B cell (primary cell): Measurements from ENCODE around the gene KIDINS220. TPM values are rescaled to one million over a fixed set of nuclear protein-coding genes. Genes with fewer than 3 reads are reported as not detected.

Experiments used
- ATAC-seq: fragments of 200-7000 bp; cut with Tn5 transposase; one replicate; pipeline ENCODE4 v1.10.0; 2021; ENCODE audit warnings: low read depth, mild to moderate bottlenecking, moderate number of reproducible peaks, moderate library complexity
- CTCF ChIA-PET: fragments of 350-600 bp; sonication (Branson Sonifier 250); formaldehyde crosslinking; loops from one replicate; lab custom pipeline; 2021; ENCODE audit warnings: antibody characterized with exemption, inconsistent platforms; lab: Charles Lee
- POLR2A ChIA-PET: fragments of 350-600 bp; sonication (Branson Sonifier 250); formaldehyde crosslinking; loops from one replicate; lab custom pipeline; 2021; ENCODE audit warnings: antibody characterized with exemption; lab: Charles Lee
- DNase-seq: peaks from one replicate; pipeline ENCODE4 v3.0.0; 2013
- H2AFZ ChIP-seq: 2 replicates; pipeline ENCODE4 v1.6.1; 2012; ENCODE audit warnings: mild to moderate bottlenecking, low read depth, low read length; ENCODE audit not compliant: insufficient read depth, poor library complexity, severe bottlenecking
- H3K27ac ChIP-seq, 2 donors: 1 replicate in 1 of 2; 2 replicates in 1 of 2; pipeline ENCODE4 v1.5.1; 2012 to 2013; ENCODE audit warnings: low read length in 2 of 2, mild to moderate bottlenecking in 2 of 2, moderate library complexity in 1 of 2
- H3K27me3 ChIP-seq, 4 experiments: fragments of 200-600 bp in 1 of 4; sonication (generic) in 1 of 4; replicated peaks in 1 of 4; 1 replicate in 2 of 4; 2 replicates in 2 of 4; pipeline versions ENCODE4 v1.6.1 to v1.7.0; 2013 to 2016; ENCODE audit warnings: low read length in 3 of 4, mild to moderate bottlenecking in 2 of 4, mixed read lengths in 1 of 4, moderate library complexity in 1 of 4; ENCODE audit not compliant: insufficient read depth in 4 of 4, control insufficient read depth in 3 of 4; ENCODE audit errors: control extremely low read depth in 1 of 4
- H3K36me3 ChIP-seq, 2 experiments: replicated peaks in 1 of 2; 1 replicate in 1 of 2; 2 replicates in 1 of 2; pipeline versions ENCODE4 v1.6.1 to v1.7.1; 2013; ENCODE audit warnings: low read length in 1 of 2; ENCODE audit not compliant: insufficient read depth in 2 of 2, control insufficient read depth in 1 of 2; ENCODE audit errors: control extremely low read depth in 1 of 2, extremely low read depth in 1 of 2
- H3K4me1 ChIP-seq, 2 donors: fragments of 200-600 bp in 1 of 2; sonication (generic) in 1 of 2; 1 replicate in 1 of 2; 2 replicates in 1 of 2; pipeline versions ENCODE4 v1.5.1 to v1.6.1; 2013 to 2017; ENCODE audit warnings: low read length in 2 of 2; ENCODE audit not compliant: control insufficient read depth in 2 of 2, insufficient read depth in 2 of 2
- H3K4me2 ChIP-seq: replicated peaks from 2 replicates; pipeline ENCODE3; 2012; ENCODE audit warnings: mild to moderate bottlenecking, low read depth, low read length; ENCODE audit not compliant: poor library complexity, severe bottlenecking
- H3K4me3 ChIP-seq, 5 experiments: fragments of 200-600 bp in 1 of 5; sonication (generic) in 1 of 5; 1 replicate in 3 of 5; 2 replicates in 2 of 5; pipeline versions ENCODE4 v1.5.1 to v1.7.0; 2011 to 2016; ENCODE audit warnings: low read length in 4 of 5, mild to moderate bottlenecking in 4 of 5, low read depth in 2 of 5, control low read depth in 1 of 5, moderate library complexity in 1 of 5; ENCODE audit not compliant: insufficient read depth in 1 of 5; ENCODE audit errors: control extremely low read depth in 1 of 5, extremely low read depth in 1 of 5
- H3K79me2 ChIP-seq: fragments of 200-600 bp; sonication (generic); one replicate; pipeline ENCODE4 v1.6.0; 2016; ENCODE audit warnings: low read length; ENCODE audit not compliant: control insufficient read depth, insufficient read depth
- H3K9ac ChIP-seq: fragments of 200-600 bp; sonication (generic); 2 replicates; pipeline ENCODE4 v1.6.1; 2017; ENCODE audit warnings: mild to moderate bottlenecking, low read length, moderate library complexity
- H3K9me3 ChIP-seq, 3 donors: one replicate each; pipeline versions ENCODE4 v1.6.1 to v1.7.1; 2013; ENCODE audit warnings: low read length in 2 of 3; ENCODE audit not compliant: control insufficient read depth in 2 of 3, insufficient read depth in 1 of 3; ENCODE audit errors: control extremely low read depth in 1 of 3
- H4K20me1 ChIP-seq: 2 replicates; pipeline ENCODE4 v1.6.0; 2012; ENCODE audit warnings: mild to moderate bottlenecking, low read length; ENCODE audit not compliant: insufficient read depth, control insufficient read depth, poor library complexity, severe bottlenecking
- H3K27ac Mint-ChIP-seq: one replicate; pipeline ENCODE4 v1.8.0; 2021; ENCODE audit warnings: mixed read lengths
- H3K27me3 Mint-ChIP-seq: one replicate; pipeline ENCODE4 v1.8.0; 2021; ENCODE audit warnings: mixed read lengths
- H3K4me1 Mint-ChIP-seq: one replicate; pipeline ENCODE4 v1.8.0; 2021; ENCODE audit warnings: mixed read lengths
- H3K4me3 Mint-ChIP-seq: one replicate; pipeline ENCODE4 v1.8.0; 2021; ENCODE audit warnings: mixed read lengths
- H3K9me3 Mint-ChIP-seq: one replicate; pipeline ENCODE4 v1.8.0; 2022; ENCODE audit warnings: mixed read lengths; ENCODE audit not compliant: insufficient read depth
- CTCF ChIP-seq: fragments of 200-600 bp; IDR thresholded peaks from one replicate; pipeline ENCODE4 v1.8.0; 2022; ENCODE audit warnings: antibody characterized with exemption, mild to moderate bottlenecking
- EZH2 ChIP-seq: IDR thresholded peaks from 2 replicates; pipeline ENCODE4 v1.6.1; 2012; ENCODE audit warnings: borderline replicate concordance, low read depth, mild to moderate bottlenecking, moderate library complexity, low read length; ENCODE audit not compliant: insufficient read depth, poor library complexity, severe bottlenecking
- WGBS: methylation state at CpG from one replicate; pipeline ENCODE4 v1.1.5; 2013; ENCODE audit warnings: missing lambda C conversion rate; ENCODE audit not compliant: insufficient coverage; 5-methylcytosine and 5-hydroxymethylcytosine counted together
- intact Hi-C: fragments of 100-400 bp; cut with micrococcal nuclease; formaldehyde crosslinking; loops from one replicate; pipeline ENCODE4 v1.10.0; 2022
- polyA plus RNA-seq: library from polyadenylated mRNA; depleted of rRNA; stranded (reverse); fragments of >200 nt; gene quantifications from 2 replicates; pipeline ENCODE4 v1.2.3, GENCODE V29; 2012
- total RNA-seq, 2 donors: library from RNA; stranded (reverse); fragments of 120-200 nt in 1 of 2; gene quantifications; 1 replicate in 1 of 2; 2 replicates in 1 of 2; pipeline versions ENCODE4 v1.2.3 to v1.2.4, GENCODE V29; 2013 to 2022

Gene KIDINS220
- total and polyA plus RNA-seq, 2 donors (not counting 1 experiment from before 2014, with no cell fraction given) = 12.5 to 36.6 TPM

- no peak for DNase-seq
- Mint-ChIP-seq H3K4me1 (no peaks in the 10 kb centered on the region), H3K27ac (no peak overlapping the region), H3K27me3 (no peaks in the 10 kb centered on the region), H3K4me3 (no peak overlapping the region), H3K9me3 (no peaks in the 10 kb centered on the region)
- H4K20me1 ChIP-seq = no peaks in the 10 kb centered on the region
- ATAC-seq = no peak
- peaks cover 16 to 18% of the 10 kb centered on the region in 2 experiments for H3K36me3 ChIP-seq
- H3K79me2 ChIP-seq = no peaks in the 10 kb centered on the region
- H2AFZ ChIP-seq = no peak overlapping the region
- POLR2A ChIA-PET = no interaction called here
- peaks cover 0 to 10% (median 3%) of the 10 kb centered on the region in 3 donors for H3K9me3 ChIP-seq
- no peaks in the 10 kb centered on the region for H3K27me3 ChIP-seq
- no peak overlapping the region for H3K4me2 ChIP-seq
- no peak overlapping the region for H3K4me3 ChIP-seq
- no peak overlapping the region for H3K27ac ChIP-seq
- H3K4me1 ChIP-seq = no peaks in the 10 kb centered on the region
- TF ChIP-seq EZH2 (no peak), CTCF (no peak)
- intact Hi-C loops = no loop called here
- CTCF ChIA-PET = interaction anchor here (0.9 kb wide), 1 partner anchor 14 kb away, joined by 3 read pairs; no protein-coding TSS in a partner anchor
- no peak overlapping the region for H3K9ac ChIP-seq
These were observed 83.2 kb downstream of the KIDINS220 start for GRCh38 chr2:8754106-8754776.

- H3K4me3 Mint-ChIP-seq = no peak overlapping the region
- no peak overlapping the region for H3K27ac Mint-ChIP-seq
- Histone ChIP-seq H3K27ac (no peak overlapping the region), H3K4me3 (no peak overlapping the region), H4K20me1 (no peaks in the 10 kb centered on the region), H3K4me2 (no peak overlapping the region), H3K79me2 (no peaks in the 10 kb centered on the region), H3K4me1 (no peaks in the 10 kb centered on the region), H3K9ac (no peak overlapping the region), H3K9me3 (peaks cover 0 to 9% (median 3%) of the 10 kb centered on the region in 3 donors), H2AFZ (no peak overlapping the region), H3K36me3 (peaks cover 18% of the 10 kb centered on the region in 2 experiments), H3K27me3 (no peaks in the 10 kb centered on the region)
- H3K9me3 Mint-ChIP-seq = no peaks in the 10 kb centered on the region
- DNase-seq (no peak), ATAC-seq (no peak)
- POLR2A ChIA-PET = no interaction called here
- WGBS = no CpG with 5 or more reads among the region's 3 CpGs
- CTCF ChIA-PET = interaction anchor here (0.9 kb wide), 1 partner anchor 13 kb away, joined by 3 read pairs; no protein-coding TSS in a partner anchor
- TF ChIP-seq EZH2 (no peak), CTCF (no peak)
- intact Hi-C loops = no loop called here
- no peaks in the 10 kb centered on the region for H3K4me1 Mint-ChIP-seq
- H3K27me3 Mint-ChIP-seq = no peaks in the 10 kb centered on the region
These were observed 83.8 kb downstream of the KIDINS220 start for GRCh38 chr2:8753609-8754008.
